ENCODE measurements around the gene REST. TPM values are rescaled to one million over a fixed set of nuclear protein-coding genes. Genes with fewer than 3 reads are reported as not detected.
A peak's percentile ranks its signal among the peaks of the same experiment; 100 is the strongest.

The REST gene
- total RNA-seq, 1 donor, result 52.7 TPM

GRCh38 chr4:56959100-56959499 is 51.4 kb downstream of the REST start:
- no peak for TF ChIP-seq CTCF (IDR thresholded peaks at IDR 0.05; ENCODE audit: insufficient read depth, low read depth, low read length)
- DNase-seq (ENCODE audit: low read depth), result no peak

GRCh38 chr4:56961107-56961500 is 53.4 kb downstream of the REST start:
- no peak overlapping the region for H3K4me3 ChIP-seq (ENCODE audit: low read depth, low read length)
- no peak for DNase-seq (ENCODE audit: low read depth)
- TF ChIP-seq CTCF (IDR thresholded peaks at IDR 0.05; ENCODE audit: insufficient read depth, low read depth, low read length), result no peak

More at GRCh38 chr4:56959100-56959499, 51.4 kb downstream of the REST start:
- H3K4me3 ChIP-seq (ENCODE audit: low read depth, low read length), result no peak overlapping the region

- no peak overlapping the region for H3K4me3 ChIP-seq (ENCODE audit: low read depth, low read length)
- no peak for DNase-seq (ENCODE audit: low read depth)
- no peak for TF ChIP-seq CTCF (IDR thresholded peaks at IDR 0.05; ENCODE audit: insufficient read depth, low read depth, low read length)
Measured at GRCh38 chr4:56971383-56971782, 63.7 kb downstream of the REST start.

GRCh38 chr4:56972389-56972788 is 64.7 kb downstream of the REST start:
- TF ChIP-seq CTCF (IDR thresholded peaks at IDR 0.05; ENCODE audit: insufficient read depth, low read depth, low read length), result no peak
- no peak for DNase-seq (ENCODE audit: low read depth)
- no peak overlapping the region for H3K4me3 ChIP-seq (ENCODE audit: low read depth, low read length)

- H3K4me3 ChIP-seq (ENCODE audit: low read depth, low read length), result no peak overlapping the region
- no peak for TF ChIP-seq CTCF (IDR thresholded peaks at IDR 0.05; ENCODE audit: insufficient read depth, low read depth, low read length)
- DNase-seq (ENCODE audit: low read depth), result no peak
Measured at GRCh38 chr4:56972809-56973208, 65.1 kb downstream of the REST start.

GRCh38 chr4:56973336-56973735 is 65.6 kb downstream of the REST start:
- no peak for TF ChIP-seq CTCF (IDR thresholded peaks at IDR 0.05; ENCODE audit: insufficient read depth, low read depth, low read length)
- H3K4me3 ChIP-seq (ENCODE audit: low read depth, low read length), result no peak overlapping the region
- DNase-seq (ENCODE audit: low read depth), result no peak

GRCh38 chr4:56976283-56976836 is 68.7 kb downstream of the REST start:
- peak; percentile 6 for DNase-seq (ENCODE audit: low read depth)
- TF ChIP-seq CTCF (IDR thresholded peaks at IDR 0.05; ENCODE audit: insufficient read depth, low read depth, low read length), result no peak
- peak overlapping the region; percentile 91 for H3K4me3 ChIP-seq (ENCODE audit: low read depth, low read length)

All from fibroblast of villous mesenchyme (primary cell).